ENCODE results near the gene RENBP.

Gene RENBP

DNA sequence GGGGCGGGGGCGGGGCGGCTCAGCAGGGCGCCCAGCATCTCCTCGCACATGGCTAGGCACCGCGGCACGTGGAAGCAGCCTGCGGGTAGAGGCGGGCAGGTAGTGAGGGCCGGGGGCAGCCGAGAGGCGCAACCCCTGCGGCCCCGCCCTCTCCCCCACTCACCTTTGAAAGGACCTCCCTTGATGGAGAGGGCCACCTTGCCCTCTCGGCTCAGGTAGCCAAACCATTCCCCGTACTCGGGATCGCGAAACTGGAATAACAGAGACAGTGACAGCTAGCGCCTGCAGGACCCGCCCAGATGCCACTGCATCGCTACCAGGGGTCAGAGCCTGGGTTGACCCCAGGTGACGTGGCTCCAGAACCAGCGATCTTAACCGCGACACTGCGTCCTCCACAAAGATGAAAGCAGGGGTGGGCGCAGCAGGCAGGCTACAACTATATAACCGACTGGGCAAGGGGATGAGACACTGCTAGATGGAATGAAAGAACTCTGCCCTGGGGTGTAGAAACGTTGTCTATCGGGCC lies 9.1 kb downstream of the RENBP start:
- Histone ChIP-seq H3K27ac (ENCODE audit: low read length) (no peak overlapping the region), H2AFZ (ENCODE audit: low read length) (no peak overlapping the region), H3F3A (ENCODE audit: insufficient read depth, low read length) (no peaks in the 10 kb centered on the region), H3K9me2 (replicated peaks; ENCODE audit: insufficient read depth, low read length) (no peaks in the 10 kb centered on the region), H3K4me1 (ENCODE audit: low read length) (no peaks in the 10 kb centered on the region), H3K79me2 (ENCODE audit: low read length) (peaks cover 40% of the 10 kb centered on the region), H3K27me3 (replicated peaks; ENCODE audit: insufficient read depth, low read length) (no peaks in the 10 kb centered on the region), H3K9ac (ENCODE audit: low read length) (peak overlapping the region; percentile 29; the same call in 1 of the 2 replicates), H3K4me3 (ENCODE audit: low read length) (peak overlapping the region; percentile 25; the same call in 1 of the 2 replicates), H3K9me3 (replicated peaks; ENCODE audit: insufficient read depth, low read length) (no peaks in the 10 kb centered on the region), H3K4me2 (ENCODE audit: low read depth, low read length) (peak overlapping the region; percentile 57; the same call in 1 of the 2 replicates), H3K36me3 (replicated peaks; ENCODE audit: insufficient read depth, low read length) (no peaks in the 10 kb centered on the region), H4K20me1 (ENCODE audit: insufficient read depth, low read length) (no peaks in the 10 kb centered on the region)
- DNase-seq: no peak
- TF ChIP-seq EZH2 (optimal IDR thresholded peaks at IDR 0.05; ENCODE audit: low read depth, low read length) (no peak), CTCF (IDR thresholded peaks at IDR 0.05; ENCODE audit: low read length) (no peak), EZH2phosphoT487 (IDR thresholded peaks at IDR 0.05; ENCODE audit: low read length) (no peak)

DNA sequence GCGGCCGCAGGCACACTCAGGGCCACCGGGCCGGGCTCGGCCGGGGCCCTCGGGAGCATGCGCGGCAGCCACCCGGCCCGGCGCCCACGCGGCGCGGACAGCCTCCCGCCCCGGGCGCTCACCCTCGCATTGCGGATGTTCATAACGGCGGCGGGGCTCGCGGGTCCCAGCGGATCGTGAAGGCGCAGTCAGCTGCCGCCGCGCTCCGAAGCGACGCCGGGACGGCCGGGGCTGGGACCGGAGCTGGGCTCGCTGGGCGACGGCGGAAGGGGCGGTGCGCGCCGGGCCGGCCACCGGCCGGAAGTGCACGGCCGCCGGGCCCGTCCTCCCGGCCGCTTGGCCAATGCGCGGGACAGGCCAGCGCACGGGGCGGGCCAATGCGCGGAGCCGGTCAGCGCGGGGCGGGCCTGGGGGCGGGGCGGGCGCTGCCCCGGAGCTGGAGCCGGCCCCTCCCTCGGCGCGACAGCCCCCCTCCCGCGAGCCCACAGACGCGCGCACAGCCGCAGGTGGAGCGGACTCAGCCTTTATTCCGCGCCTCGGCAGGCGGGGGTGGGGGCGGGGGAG lies 9.6 kb downstream of the RENBP start, which contains the start of gene NAA10:
NAA10 (minus strand) TSS at position 276 of the 564 bp plus-strand sequence; CDS start at position 143, 133 bp downstream.
- peak within 1 kb of the TSS; percentile 70 for H3K4me3 ChIP-seq (ENCODE audit: low read length)
- H3F3A ChIP-seq (ENCODE audit: insufficient read depth, low read length): no peaks in the 10 kb centered on the region
- no peaks in the 10 kb centered on the region for H3K4me1 ChIP-seq (ENCODE audit: low read length)
- H3K9me2 ChIP-seq (replicated peaks; ENCODE audit: insufficient read depth, low read length): no peaks in the 10 kb centered on the region
- H3K79me2 ChIP-seq (ENCODE audit: low read length): peaks cover 41% of the 10 kb centered on the region
- H2AFZ ChIP-seq (ENCODE audit: low read length): no peak within 1 kb of the TSS
- TF ChIP-seq EZH2phosphoT487 (IDR thresholded peaks at IDR 0.05; ENCODE audit: low read length) (no peak), EZH2 (optimal IDR thresholded peaks at IDR 0.05; ENCODE audit: low read depth, low read length) (no peak), CTCF (IDR thresholded peaks at IDR 0.05; ENCODE audit: low read length) (no peak)
- peak; percentile 83 for DNase-seq
- no peak within 1 kb of the TSS for H3K27ac ChIP-seq (ENCODE audit: low read length)
- H3K27me3 ChIP-seq (replicated peaks; ENCODE audit: insufficient read depth, low read length): no peaks in the 10 kb centered on the region
- H3K36me3 ChIP-seq (replicated peaks; ENCODE audit: insufficient read depth, low read length): no peaks in the 10 kb centered on the region
- H3K9ac ChIP-seq (ENCODE audit: low read length): peak within 1 kb of the TSS; percentile 72
- H3K9me3 ChIP-seq (replicated peaks; ENCODE audit: insufficient read depth, low read length): no peaks in the 10 kb centered on the region
- H4K20me1 ChIP-seq (ENCODE audit: insufficient read depth, low read length): no peaks in the 10 kb centered on the region
- peak within 1 kb of the TSS; percentile 72 for H3K4me2 ChIP-seq (ENCODE audit: low read depth, low read length)

GRCh38 chrX:153934148-153934761 lies 10.2 kb downstream of the RENBP start:
- peaks cover 41% of the 10 kb centered on the region for H3K79me2 ChIP-seq (ENCODE audit: low read length)
- H3K27me3 ChIP-seq (replicated peaks; ENCODE audit: insufficient read depth, low read length): no peaks in the 10 kb centered on the region
- H3K9ac ChIP-seq (ENCODE audit: low read length): peak overlapping the region; percentile 72
- no peak for DNase-seq
- no peaks in the 10 kb centered on the region for H4K20me1 ChIP-seq (ENCODE audit: insufficient read depth, low read length)
- H3K27ac ChIP-seq (ENCODE audit: low read length): no peak overlapping the region
- peak overlapping the region; percentile 70 for H3K4me3 ChIP-seq (ENCODE audit: low read length)
- H3K9me2 ChIP-seq (replicated peaks; ENCODE audit: insufficient read depth, low read length): no peaks in the 10 kb centered on the region
- 0 out of 2 replicates have a peak, but pooled peaks cover 4% of the 10 kb centered on the region for H3F3A ChIP-seq (ENCODE audit: insufficient read depth, low read length)
- H3K9me3 ChIP-seq (replicated peaks; ENCODE audit: insufficient read depth, low read length): no peaks in the 10 kb centered on the region
- no peak for TF ChIP-seq CTCF (IDR thresholded peaks at IDR 0.05; ENCODE audit: low read length)
- no peak for TF ChIP-seq EZH2 (optimal IDR thresholded peaks at IDR 0.05; ENCODE audit: low read depth, low read length)
- no peak for TF ChIP-seq EZH2phosphoT487 (IDR thresholded peaks at IDR 0.05; ENCODE audit: low read length)
- H2AFZ ChIP-seq (ENCODE audit: low read length): no peak overlapping the region
- H3K4me2 ChIP-seq (ENCODE audit: low read depth, low read length): peak overlapping the region; percentile 72
- peaks cover 4% of the 10 kb centered on the region; the same call in 1 of the 2 replicates for H3K4me1 ChIP-seq (ENCODE audit: low read length)
- H3K36me3 ChIP-seq (replicated peaks; ENCODE audit: insufficient read depth, low read length): no peaks in the 10 kb centered on the region

Measured in MM.1S (cell line).